ENCODE measurements around the gene GPR137.
A peak's percentile ranks its signal among the peaks of the same experiment; 100 is the strongest.

The GPR137 gene

DNA sequence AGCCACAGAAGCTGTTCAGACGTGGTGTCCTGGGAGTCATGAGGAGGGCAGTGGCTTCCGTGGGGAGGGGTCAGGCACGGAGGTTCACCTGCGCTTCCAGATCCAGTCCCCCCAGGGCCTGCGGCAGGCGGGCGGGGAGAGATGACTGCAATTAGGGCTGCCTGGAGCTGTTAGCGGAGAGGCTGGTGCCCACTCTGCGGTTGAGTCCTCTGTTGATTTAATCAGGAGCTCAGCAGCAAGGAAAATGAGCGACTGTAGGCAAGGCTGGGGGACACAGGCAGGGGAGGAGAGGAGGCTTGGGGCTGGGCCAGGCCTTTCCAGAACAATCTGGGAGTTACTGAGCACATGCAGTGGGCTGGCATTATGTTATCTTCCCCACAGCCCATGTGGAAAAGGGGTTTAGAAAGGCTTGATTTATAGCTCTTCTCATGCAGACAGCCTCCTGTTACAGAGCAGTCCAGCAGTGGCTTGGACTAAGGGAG is 21.2 kb upstream of the GPR137 start:
- no peak for DNase-seq

DNA sequence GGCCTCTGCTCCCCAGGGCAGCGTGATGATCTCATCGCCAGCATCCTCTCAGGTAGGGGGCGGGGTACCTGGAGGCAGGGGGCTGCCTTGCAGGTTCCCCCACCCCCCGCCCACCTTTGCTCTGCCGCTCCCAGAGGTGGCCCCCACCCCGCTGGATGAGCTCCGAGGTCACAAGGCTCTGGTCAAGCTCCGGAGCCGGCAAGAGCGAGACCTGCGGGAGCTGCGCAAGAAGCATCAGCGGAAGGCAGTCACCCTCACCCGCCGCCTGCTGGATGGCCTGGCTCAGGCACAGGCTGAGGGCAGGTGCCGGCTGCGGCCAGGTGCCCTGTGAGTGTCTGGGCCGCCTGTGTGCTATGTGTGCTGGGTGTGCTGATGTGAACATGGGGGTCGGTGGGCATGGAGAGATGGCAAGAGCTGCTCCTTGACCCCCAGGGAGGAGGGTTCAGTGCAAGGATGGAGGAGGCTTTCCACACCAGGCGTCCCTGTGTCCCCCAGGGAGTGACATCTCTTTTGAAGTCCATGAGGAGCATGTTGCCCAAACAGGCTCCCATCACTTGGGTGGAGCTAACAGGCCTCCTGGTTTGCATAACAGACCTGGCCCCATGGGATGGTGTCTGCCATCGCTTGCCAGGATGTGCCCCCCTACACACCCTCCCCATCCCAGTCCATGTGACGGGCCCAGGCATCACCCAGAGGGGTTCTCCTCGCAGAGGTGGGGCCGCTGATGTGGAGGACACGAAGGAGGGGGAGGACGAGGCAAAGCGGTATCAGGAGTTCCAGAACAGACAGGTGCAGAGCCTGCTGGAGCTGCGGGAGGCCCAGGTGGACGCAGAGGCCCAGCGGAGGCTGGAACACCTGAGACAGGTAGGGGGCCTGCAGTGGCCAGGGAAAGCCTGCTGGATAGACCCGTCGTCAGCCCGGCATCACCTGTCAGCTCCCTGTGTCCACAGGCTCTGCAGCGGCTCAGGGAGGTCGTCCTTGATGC is 20.2 kb upstream of the GPR137 start:
- DNase-seq, result no peak

- no peak for DNase-seq
Measured at GRCh38 chr11:64266339-64266738, 19.3 kb upstream of the GPR137 start.

DNA sequence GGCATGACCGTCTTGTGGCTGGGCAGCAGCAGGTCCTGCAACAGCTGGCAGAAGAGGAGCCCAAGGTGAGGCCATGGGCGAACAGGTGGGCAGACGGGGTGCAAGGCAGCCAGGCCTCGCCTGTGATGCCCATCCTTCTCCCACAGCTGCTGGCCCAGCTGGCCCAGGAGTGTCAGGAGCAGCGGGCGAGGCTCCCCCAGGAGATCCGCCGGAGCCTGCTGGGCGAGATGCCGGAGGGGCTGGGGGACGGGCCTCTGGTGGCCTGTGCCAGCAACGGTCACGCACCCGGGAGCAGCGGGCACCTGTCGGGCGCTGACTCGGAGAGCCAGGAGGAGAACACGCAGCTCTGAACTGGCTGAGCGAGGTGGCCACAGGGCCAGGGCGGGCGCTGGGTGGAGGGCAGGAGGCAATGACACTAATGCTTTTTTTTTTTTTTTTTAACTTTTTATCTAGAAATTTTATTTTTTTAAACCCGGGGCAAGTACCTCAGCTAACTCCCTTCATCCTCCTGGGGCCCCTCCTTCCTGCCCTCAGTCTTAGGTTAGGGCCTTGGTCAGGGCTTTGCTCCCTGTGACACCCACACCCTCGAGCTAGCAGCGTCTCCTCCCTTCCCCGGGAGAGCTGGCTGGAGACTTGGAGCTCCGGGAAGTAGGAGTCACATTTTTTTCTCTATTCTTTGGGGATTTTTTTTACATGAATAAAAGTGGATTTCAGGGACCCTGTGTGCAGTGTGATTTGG is 18.3 kb upstream of the GPR137 start:
- DNase-seq, result no peak

GRCh38 chr11:64268025-64268892 is 17.4 kb upstream of the GPR137 start:
- peak; percentile 25 for DNase-seq

GRCh38 chr11:64268893-64269539 is 16.6 kb upstream of the GPR137 start:
- DNase-seq, result no peak

DNA sequence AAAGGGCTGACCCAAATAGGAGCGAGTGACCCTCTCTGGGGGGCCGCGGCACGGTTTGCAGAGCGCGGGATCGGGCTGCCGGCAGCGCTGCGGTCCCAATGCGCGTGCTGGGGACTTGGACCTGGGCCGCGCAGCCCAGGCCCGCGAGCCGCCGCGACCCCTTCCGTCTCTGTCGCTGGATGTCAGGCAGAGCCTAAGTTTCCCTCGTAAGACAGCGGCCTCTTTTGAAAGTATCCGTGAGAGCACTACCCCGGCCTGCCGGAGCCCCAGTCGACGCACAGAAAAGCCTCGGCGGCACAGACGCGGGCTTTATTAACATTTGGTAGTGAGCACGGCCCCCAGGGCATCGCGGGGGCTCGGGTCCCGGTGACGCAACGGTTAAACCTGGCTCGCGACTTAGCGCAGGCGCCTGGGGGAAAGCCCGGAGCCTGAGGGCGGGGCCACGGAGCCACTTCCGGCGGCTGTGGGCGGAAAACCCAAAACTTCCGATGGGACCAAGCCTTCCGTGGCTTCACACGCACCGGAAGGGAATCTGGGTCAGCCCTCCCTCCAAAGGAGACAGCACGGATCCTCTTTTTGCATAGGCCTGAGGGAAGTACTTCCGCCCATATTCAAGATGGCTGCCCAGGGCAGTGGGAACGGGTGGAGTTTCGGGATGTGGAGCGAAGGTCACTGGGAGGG is 16.0 kb upstream of the GPR137 start:
- peak; percentile 99 for DNase-seq

- no peak for DNase-seq
Measured at GRCh38 chr11:64275031-64275800, 10.4 kb upstream of the GPR137 start.

DNA sequence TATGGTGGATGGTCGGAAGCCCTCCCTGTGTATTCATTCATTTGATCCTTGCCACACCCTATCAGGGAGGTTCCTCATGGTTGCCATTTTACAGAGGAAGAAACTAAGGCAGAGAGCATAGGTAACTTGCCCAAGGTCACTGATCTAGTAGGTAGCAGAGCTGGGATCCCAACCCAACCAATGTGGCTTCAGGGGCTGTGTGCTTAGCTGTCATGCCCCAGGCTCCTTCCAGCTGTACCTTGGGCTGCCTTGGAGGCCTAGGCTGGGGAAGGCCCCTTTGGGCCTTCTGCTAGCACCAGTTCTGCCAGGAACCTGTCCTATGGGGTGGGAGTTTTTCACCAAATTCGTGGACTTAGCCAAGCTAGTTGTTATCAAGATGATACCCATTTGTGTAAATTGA is 9.8 kb upstream of the GPR137 start:
- DNase-seq, result no peak

DNA sequence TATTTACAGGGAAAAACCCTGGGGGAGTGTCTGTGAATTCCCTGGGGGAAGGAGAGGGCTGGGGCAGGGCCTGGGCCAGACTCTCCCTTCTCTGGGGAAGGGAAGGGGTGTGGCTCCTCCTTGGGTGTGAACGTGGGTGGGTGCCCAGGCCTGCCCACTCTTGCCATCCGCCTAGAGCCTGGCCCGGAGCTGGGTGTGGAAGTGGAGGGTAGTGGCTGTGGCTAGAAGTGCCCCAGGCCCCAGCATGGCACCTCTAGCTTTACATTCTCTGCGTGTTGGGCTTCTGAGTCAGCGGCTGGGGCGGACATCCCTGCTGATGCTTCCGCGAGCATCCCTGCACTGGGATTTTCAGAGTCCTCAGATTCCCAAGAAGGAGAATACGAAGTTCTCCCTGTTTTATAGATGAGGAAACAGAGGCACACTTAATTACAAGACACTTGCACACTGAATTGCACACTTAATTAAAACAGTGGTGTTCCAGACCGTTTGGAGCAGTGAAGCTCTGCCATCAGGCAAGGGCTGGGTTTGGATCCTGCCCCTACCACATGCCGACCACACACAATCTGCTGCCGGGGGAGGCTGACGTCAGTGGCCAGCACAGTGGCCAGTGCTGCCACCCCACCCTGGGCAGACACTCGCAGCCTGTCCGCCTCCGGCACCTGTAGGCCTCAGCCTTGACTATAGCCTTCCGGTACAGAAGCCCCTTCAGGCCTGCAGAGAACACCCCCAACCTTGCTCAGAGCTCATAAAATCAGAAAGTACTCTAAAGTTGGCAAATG is 8.8 kb upstream of the GPR137 start:
- no peak for DNase-seq

- DNase-seq, result no peak
Measured at GRCh38 chr11:64278576-64279190, 7.0 kb upstream of the GPR137 start.

- DNase-seq, result no peak
Measured at GRCh38 chr11:64281957-64282770, 3.5 kb upstream of the GPR137 start.

DNA sequence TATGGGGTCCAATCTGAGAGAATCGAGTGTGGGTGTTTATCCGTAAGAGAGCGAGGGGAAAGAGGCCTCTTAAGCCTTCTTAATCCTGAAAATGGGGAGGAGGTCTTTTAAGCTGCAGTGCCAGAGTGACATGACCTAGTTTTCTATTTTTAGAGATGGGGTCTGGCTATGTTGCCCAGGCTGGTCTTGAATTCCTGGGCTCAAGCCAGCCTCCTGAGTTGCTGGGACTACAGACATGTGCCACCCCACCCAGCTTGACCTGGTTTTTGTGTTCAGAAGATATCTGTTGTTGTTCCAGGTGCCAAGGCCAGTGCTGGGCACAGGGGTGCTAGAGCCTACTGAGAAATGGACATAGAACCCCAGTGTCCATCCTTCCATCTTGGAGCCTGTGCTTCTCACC is 2.6 kb upstream of the GPR137 start:
- no peak for DNase-seq

GRCh38 chr11:64284048-64284961 is 1.3 kb upstream of the GPR137 start, which contains the start of gene BAD:
Gene BAD (minus strand): TSS chr11:64284665. CDS start chr11:64284368, 297 bp downstream.
- peak; percentile 86 for DNase-seq

GRCh38 chr11:64285885-64286800 is 495 bp downstream of the GPR137 start:
- DNase-seq, result no peak

DNA sequence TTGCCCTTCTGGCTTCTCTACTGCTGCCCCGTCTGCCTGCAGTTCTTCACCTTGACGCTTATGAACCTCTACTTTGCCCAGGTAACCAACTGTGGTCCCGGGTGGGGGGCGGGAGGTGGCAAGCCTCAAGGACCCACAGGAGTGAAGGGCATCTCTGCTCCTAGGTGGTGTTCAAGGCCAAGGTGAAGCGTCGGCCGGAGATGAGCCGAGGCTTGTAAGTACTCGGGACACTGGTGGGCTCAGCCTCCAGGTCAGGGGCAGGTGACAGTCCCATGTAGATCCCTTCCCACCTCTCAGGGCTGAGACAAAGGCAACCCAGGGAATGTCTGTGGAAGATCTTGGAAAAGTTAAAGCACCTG is 1.1 kb downstream of the GPR137 start:
- DNase-seq, result no peak

Data from NCI-H446 treated with DMSO at 0.1 percent for 48 hours (cell line).